Cardiac septum (tissue), 1 donor: ENCODE data around the gene ELK1. TPM values are rescaled to one million over a fixed set of nuclear protein-coding genes. Genes with fewer than 3 reads are reported as not detected.

Source experiments
- DNase-seq: peaks from one replicate; pipeline ENCODE4 v3.0.0-alpha.2; 2020; ENCODE audit warnings: low spot score
- intact Hi-C: fragments of 100-400 bp; cut with DNase I; formaldehyde crosslinking; loops from one replicate; pipeline ENCODE4 v1.14.0; 2022
- total RNA-seq: library from RNA; stranded (reverse); fragmentation: NEBNext Ultra II Directional; extraction: Animal tissue kit (Norgen Biotek cat#: 25700); gene quantifications from one replicate; pipeline ENCODE4 v1.2.1, GENCODE V29; 2021
- donor health status: DM: no; HTN: no; CAD: no.

The ELK1 gene
- total RNA-seq, 1 donor from 2014 or later = 38.2 TPM

GRCh38 chrX:47648376-47648775 lies 2.0 kb downstream of the ELK1 start:
- intact Hi-C loops = no loop called here
- no peak for DNase-seq

GRCh38 chrX:47646636-47647035 lies 3.7 kb downstream of the ELK1 start:
- intact Hi-C loops = no loop called here
- DNase-seq = no peak

DNA sequence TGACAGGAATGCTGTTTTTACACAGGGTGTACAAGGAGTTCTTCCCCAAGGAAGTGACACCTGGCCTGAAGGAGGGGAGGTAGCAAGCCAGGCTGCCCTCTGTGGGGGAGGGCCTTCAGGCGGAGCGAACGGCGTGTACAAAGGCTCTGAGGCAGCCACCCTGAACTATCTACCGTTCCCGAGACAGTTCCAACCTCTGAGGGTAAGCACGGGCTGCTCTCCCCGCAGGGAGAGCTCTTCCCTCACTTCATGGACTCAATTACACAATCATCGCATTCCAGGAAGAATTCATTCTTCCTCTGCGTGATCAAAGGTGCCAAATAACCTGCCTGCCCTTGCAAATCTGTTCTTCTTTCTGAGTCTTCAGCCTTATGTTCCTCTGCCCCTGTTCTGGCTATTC lies 4.8 kb downstream of the ELK1 start:
- DNase-seq = no peak
- intact Hi-C loops = no loop called here

DNA sequence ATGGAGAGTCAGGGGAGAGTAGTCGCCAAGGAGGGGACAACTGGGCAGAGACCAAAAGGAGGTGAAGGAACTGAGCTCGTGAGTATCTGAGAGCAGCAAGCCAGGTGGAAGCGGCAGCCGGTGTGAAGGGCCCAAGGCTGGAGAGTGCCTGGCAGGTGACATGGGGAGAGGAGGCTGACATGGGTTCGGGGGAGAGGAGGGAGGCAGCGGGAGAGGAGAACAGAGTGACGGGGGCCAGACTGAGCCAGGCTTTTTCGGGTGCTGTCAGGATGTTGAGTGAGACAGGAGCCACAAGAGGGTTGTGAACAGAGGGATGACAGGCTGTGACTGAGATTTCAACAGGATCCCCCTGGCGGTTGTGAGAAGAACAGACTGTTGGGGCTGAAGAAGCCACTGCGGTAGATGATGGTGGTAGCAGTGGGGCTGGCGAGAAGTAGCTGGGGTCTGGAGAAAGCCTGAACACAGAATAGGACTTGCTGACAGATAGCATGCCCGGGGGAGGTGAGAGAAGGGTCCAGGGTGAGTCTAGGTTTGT lies 5.7 kb downstream of the ELK1 start:
- no peak for DNase-seq
- intact Hi-C loops = loop anchor here (5.0 kb wide), 2 partner anchors 72 to 442 kb away; no protein-coding TSS in a partner anchor

DNA sequence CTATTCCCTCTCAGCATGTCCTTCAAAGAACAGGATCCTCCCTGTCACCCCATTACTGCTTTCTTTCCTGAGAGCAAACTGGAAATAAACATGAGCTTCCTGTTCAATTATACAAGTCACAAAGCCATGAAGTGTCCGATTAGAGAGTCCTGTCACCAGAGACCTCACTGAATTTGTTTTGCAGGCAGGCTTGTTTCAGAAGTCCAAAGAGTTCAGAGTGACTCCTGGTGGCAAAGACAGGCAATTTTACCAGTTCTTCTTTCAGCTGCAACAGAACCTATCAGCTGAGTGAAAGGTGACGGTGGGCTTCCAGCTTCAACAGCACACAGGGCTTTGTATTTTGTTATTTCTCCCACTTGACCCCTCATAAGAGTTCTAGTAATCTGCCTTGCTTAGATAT lies 6.4 kb downstream of the ELK1 start:
- DNase-seq = no peak
- intact Hi-C loops = loop anchor here (5.0 kb wide), 2 partner anchors 72 to 442 kb away; no protein-coding TSS in a partner anchor

DNA sequence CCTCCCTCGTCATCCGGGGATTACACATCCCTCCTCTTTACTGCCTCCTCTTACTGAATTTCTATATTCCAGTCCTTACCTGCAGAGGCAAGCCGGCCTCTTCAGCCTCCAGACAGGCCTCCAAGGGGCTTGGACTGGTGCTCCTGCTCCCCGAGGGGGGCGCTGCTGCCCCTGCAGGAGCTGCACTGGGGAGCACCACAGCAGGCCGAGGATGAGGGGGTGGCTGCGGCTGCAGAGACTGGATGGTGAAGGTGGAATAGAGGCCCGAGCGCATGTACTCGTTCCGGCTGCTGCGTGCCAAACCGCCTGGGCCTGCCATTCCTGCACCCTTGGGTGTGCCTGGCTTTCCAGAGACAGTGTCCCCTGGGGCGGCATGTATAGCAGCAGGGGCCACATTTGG lies 11.5 kb downstream of the ELK1 start:
- intact Hi-C loops = no loop called here
- DNase-seq = no peak

GRCh38 chrX:47637546-47638195 lies 12.7 kb downstream of the ELK1 start:
- peak; percentile 87 for DNase-seq
- intact Hi-C loops = no loop called here

- intact Hi-C loops = no loop called here
- peak; percentile 36 for DNase-seq
Measured at GRCh38 chrX:47634871-47635575, 15.3 kb downstream of the ELK1 start.

GRCh38 chrX:47633689-47634590 lies 16.4 kb downstream of the ELK1 start:
- intact Hi-C loops = no loop called here
- peak; percentile 43 for DNase-seq

DNA sequence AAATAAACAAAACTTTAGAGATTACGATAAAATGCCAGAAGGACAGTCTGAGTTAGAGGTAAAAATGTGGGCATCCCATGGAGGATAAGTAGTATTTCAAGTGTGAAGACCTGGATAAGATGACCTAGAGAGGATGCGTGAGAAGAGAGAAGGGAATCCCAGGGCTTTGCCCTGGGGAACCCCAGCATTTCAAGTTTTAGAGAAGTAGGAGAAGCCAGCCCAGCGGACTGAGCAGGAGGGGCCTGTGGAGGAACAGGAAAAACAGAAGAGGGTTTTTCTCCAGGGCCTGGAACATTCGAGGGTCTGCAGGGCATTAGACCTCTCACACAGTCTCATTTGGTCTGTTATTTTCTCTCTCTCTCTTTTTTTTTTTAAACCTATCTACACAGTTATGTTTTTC lies 17.7 kb downstream of the ELK1 start:
- intact Hi-C loops = no loop called here
- no peak for DNase-seq

DNA sequence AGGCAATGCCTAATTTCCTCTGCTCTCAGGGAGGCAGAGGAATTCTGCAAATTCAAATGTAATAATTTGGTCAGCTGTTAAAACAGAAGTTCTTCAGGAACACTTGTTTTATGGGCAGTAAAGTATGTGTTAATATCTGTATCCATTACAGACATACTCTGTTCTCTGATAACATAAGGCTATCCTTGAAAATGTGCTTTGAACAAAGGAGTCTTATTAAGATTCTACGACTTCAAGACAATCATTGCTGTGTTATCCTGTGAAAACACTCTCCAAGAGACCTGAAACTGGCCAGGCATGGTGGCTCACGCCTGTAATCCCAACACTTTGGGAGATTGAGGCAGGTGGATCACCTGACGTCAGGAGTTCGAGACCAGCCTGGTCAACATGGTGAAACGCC lies 18.7 kb downstream of the ELK1 start:
- DNase-seq = no peak
- intact Hi-C loops = no loop called here

DNA sequence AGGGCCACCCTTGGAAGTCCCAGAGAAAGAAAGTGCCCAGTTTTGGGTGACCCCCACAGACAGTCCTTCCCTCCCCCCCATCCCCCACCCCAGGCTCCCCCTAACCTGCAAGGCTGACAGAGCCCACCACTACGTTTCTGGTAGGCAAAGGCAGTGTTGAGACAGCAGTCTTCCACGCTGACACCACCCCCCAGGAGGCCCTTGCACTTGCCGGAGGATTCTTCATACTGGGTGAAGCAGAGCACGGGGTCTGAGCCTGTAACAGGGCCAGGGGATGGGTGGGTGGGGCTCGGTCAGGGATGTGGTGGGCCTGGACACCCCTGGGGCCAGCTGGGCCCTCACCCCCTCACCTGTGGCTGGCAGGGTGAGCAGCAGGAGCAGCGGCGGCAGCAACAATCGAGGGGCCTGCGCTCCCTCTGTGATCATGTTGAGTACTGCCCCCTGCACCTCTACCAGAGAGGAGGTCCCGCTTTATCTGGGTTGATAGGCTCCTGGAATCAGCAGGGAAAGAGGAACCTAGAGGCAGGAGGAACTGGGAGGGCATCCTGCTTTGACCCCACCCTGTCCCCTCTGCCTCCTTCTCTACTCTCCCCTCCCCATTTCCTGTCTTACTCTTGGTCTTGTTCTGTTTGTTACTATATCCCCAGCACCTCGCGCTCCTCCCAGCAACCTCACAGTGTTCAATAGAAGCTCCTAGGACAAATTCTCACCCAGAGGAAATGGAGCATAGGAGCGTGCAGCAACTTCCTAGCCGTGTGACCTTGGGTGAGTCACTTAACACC lies 20.8 kb downstream of the ELK1 start, which contains the start of gene CFP:
TSS of gene CFP (minus strand) at position 512 of the 782 bp plus-strand sequence. CDS start at position 426, 86 bp downstream.
- intact Hi-C loops = no loop called here
- peak; percentile 70 for DNase-seq

DNA sequence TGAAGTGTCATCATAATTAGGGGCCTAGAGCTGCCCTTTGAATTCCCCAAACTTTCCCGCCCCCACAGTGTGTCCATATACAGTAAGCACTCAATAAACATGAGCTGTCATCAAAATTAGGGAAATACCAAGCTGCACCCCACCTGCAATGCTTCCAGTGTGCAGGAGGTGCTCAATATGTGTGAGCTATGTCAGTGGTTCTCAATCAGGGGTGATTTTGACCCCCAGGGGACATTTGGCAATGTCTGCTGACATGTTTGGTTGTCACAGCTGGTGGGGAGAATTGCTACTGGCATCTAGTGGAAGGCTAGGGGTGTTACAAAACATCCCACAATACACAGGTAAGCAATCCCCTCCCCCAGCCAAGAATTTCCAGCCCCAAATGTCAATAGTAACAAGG lies 21.4 kb downstream of the ELK1 start:
- intact Hi-C loops = no loop called here
- DNase-seq = no peak

DNA sequence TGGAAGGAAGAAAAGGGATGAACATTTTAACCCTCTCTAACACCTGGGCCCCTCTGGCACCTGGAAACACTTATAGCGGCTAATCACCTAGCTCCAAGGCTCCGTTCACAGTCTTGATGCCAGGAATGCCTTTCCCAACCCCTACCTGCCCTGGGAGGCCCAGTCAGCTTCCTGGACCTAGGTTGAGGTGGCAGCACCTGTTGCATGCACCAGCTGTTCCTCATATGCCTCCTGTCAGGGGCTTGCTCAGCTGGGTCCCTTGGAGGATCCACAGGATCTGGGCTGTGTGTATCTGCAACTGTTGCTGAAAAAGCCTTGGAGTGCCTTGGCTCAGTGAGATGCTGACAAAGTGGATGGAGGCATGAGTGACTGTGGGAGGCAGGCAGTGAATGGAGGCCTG lies 25.0 kb downstream of the ELK1 start:
- peak; percentile 15 for DNase-seq
- intact Hi-C loops = no loop called here

DNA sequence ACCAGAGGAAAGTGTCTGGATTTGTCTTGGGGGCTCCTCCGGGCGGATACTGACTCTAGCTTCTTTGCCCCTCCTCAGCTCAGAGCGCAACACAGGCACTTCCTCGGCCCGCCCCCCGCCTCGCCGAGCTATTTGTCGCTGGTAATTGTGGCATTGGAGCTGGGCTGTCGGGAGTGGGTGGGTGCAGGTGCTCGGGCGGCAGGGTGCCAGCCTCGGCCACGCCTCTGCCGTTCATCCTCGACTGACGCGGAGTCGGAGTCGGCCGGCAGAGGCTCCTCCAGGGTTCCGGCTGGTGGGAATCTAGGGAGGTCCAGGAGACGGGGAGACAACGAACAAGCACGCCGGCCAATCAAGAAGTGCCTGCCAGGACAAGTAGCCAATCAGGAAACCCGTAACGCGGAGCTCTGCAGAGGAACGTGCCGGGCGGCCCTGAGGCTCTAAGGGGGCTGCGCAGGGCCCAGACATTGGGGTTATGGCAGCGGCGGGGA lies 26.8 kb downstream of the ELK1 start:
- intact Hi-C loops = no loop called here
- DNase-seq = peak; percentile 83

DNA sequence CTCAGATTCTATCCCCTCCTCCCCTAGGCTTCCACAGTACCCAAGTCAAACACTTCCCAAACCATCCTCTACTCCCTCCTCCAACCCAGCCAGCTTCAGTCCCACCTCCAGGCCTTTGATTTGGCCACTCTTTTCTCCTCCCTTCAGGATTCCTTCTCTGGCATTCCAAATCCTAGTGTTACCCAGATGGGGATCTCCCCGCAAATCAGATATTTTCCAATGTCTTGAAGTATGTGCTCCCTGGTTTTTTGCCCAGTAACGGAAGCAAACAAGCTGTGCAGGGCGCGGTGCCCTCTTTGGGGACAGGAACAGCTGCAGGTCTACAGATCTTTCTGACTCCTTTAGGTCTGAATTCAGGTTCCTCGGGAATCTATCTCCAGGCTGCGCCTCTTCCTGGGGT lies 28.5 kb downstream of the ELK1 start:
- DNase-seq = peak; percentile 49
- intact Hi-C loops = no loop called here

DNA sequence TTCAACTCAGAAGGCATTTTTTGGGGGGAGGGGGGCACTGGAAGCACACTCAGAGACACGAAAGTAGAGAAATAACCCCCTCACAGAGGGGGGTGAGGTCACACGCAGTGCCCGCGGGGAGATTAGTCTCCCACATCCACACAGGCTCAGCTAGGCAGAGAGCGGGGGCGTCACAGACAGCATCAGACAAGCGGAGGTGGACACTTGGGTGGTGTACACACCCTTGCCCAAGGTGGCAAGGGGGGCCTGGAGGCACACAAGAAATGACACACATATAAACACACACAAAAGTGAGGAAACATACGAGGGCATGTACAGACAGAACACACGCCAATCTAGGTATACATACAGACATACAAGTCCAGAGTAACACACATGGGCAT lies 30.1 kb downstream of the ELK1 start:
- DNase-seq = no peak
- intact Hi-C loops = no loop called here

GRCh38 chrX:47619486-47620302 lies 30.7 kb downstream of the ELK1 start, which contains the start of gene SYN1:
Gene SYN1 (minus strand): TSS chrX:47619857. CDS start chrX:47619728, 129 bp downstream.
- DNase-seq = peak; percentile 91
- intact Hi-C loops = no loop called here
